HG02678 (cell line): ENCODE data around the gene LCE1F.

ENCODE experiments used
- ATAC-seq: cut with Tn5 transposase; IDR thresholded peaks from one replicate; pipeline ENCODE4 v1.9.1; 2021; ENCODE audit warnings: mild to moderate bottlenecking, moderate library complexity; ENCODE audit not compliant: unreplicated experiment

LCE1F gene

DNA sequence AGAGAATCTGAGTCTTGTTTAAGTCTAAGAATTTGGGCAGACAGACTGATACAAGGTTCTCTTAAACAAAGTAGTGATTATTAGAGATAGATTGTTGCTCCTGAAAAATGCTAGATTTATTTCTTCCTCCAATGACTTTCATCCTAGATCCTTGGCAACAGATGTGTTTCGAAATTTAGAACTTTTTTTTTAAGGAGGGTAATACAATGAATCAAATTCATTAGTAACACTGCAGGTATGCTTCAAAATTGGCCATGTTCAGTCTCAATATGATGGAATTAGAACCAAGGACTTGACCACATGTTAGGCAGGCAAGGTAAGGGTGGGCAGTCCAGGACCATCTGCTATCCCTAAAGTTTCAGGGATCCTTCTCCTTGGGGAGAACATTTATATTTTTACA is 4.5 kb upstream of the LCE1F start:
- no peak for ATAC-seq

- ATAC-seq = no peak
These were observed 1.4 kb downstream of the LCE1F start for GRCh38 chr1:152776361-152776760.

- ATAC-seq = no peak
These were observed 2.7 kb downstream of the LCE1F start for GRCh38 chr1:152777510-152778137.

GRCh38 chr1:152783095-152783494 is 8.2 kb downstream of the LCE1F start:
- no peak for ATAC-seq

DNA sequence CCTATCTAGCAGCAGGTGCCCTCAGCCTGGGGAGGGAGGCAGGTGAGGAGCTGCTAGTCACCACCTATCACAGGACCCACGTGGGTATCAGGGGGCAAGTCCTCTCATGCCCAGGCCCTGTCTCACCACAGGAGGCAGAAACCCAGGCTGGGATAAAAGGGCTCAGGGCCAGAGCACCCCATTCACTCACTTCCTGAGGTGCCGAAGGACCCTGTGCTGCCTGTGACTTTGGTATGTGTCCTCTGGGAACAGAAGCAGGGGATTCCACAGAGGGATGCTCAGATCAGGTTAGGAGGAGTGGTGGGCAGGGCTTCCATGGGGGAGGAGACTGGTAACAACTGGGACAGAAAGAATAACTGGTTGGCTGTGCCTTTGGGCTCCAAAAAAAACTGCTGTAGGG is 11.1 kb downstream of the LCE1F start, which contains the start of gene LCE1E:
Gene LCE1E, plus strand, starts transcription at position 181 of the 400 bp plus-strand sequence. CDS start 1,043 bp downstream, outside the sequence.
- ATAC-seq = no peak

DNA sequence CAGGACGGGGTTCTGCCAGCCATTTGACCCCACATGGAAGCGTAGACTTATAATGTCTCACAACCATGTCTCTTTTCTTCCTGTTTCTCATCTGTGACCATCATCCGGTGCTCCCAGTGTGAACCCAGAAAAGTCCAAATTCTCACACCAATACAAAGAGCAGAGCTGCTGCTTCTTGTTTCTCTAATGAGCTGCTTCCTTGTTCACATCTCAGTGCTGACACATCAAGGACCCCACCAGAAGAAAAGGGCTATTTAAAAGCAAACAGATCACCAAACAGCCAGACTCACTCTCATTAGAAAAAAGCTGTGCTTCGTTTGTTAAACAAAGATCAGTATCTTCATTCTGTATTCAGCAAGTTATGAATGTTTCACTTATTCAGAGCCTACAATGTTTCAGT is 20.7 kb downstream of the LCE1F start:
- no peak for ATAC-seq

DNA sequence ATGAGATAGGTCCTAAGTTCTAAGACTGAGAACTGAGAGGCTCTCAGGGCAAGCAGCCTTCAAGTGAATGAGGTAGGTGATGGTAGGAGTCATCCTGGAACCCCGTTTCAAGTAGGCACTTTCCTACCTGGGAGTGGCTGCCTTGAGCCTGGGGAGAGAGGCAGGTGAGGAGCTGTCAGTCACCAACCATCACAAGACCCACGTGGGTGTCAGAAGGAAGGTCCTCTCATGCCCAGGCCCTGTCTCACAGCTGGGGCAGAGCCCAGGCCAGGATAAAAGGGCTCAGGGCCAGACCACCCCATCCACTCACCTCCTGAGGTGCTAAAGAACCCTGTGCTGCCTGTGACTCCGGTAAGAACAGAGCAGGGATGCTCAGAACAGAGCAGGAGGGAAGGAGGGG is 21.5 kb downstream of the LCE1F start, which contains the start of gene LCE1D:
Gene LCE1D, plus strand, starts transcription at position 301 of the 400 bp plus-strand sequence. CDS start 1,074 bp downstream, outside the sequence.
- no peak for ATAC-seq

- ATAC-seq = no peak
These were observed 26.4 kb downstream of the LCE1F start for GRCh38 chr1:152801333-152801732.

DNA sequence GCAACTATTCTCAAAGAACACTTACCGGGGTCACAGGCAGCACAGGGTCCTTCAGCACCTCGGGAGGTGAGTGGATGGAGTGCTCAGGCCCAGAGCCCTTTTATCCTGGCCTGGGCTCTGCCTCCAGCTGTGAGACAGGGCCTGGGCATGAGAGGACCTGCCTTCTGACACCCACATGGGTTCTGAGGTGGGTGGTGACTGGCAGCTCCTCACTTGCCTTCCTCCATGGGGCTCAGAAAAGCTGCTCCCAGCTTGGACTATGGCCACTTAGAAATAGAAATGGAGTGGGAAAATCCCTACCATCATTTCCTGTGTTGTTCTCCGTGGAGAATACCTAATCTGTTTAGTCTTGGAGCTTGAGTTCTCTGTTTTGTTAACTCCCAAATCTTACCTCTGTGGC is 31.6 kb downstream of the LCE1F start, which contains the start of gene LCE1C:
Gene LCE1C, minus strand, starts transcription at position 76 of the 400 bp plus-strand sequence. CDS start 1,173 bp downstream, outside the sequence.
- ATAC-seq = no peak

DNA sequence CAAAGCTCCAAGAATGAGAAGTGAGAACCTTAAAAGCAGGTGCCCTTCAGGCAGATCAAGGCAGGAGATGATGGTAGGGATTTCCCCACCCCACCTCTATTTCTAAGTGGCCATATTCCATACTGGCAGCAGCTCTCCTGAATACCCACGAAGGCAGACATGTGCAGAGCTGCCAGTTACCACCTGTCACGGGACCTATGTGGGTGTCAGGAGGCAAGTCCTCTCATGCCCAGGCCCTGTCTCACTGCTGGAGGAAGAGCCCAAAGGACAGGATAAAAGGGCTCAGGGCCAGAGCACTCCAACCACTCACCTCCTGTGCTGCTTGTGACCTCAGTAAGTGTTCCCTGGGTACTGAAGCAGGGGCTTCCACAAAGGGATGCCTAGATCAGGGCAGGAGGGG is 36.1 kb downstream of the LCE1F start:
- no peak for ATAC-seq

- no peak for ATAC-seq
These were observed 36.7 kb downstream of the LCE1F start, which contains the start of gene LCE1B for GRCh38 chr1:152811671-152812070. Gene LCE1B, plus strand, starts transcription at chr1:152811971. Its CDS starts 476 bp downstream, at chr1:152812447.

- ATAC-seq = no peak
These were observed 42.4 kb downstream of the LCE1F start for GRCh38 chr1:152817309-152817708.

GRCh38 chr1:152823294-152823693 is 48.4 kb downstream of the LCE1F start:
- ATAC-seq = no peak

GRCh38 chr1:152824964-152825363 is 50.0 kb downstream of the LCE1F start:
- ATAC-seq = no peak
